Measurements from ENCODE around the gene ZFC3H1. TPM values are rescaled to one million over a fixed set of nuclear protein-coding genes. Genes with fewer than 3 reads are reported as not detected.

The ZFC3H1 gene
- total and polyA plus RNA-seq, 2 of the 8 experiments (the other 6 are each of a cell fraction or from before 2014, with no cell fraction given): 20.0 to 32.4 TPM

DNA sequence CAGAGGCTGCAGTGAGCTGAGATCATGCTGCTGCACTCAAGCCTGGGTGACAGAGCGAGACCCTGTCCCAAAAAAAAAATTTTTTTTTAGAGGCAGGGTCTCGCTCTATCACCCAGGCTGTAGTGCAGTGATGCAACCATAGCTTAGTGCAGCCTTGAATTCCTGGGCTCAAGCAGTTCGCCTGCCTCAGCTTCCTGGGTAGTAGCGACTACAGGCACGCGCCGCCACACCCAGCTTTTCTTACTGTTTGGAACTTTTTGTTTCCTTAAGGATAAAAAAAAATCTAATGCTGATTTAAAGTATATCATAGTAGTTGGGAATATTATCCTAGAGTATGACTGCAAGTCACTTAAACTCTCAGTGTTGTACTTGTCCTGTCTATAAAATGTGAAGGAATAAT, 29.5 kb upstream of the ZFC3H1 start:
- no peaks in the 10 kb centered on the region for H3K4me1 ChIP-seq (replicated peaks in 1 of 4; ENCODE audit: control insufficient read depth in 3 of 4, insufficient read depth in 4 of 4, low read length in 3 of 4)
- H3K36me3 ChIP-seq (ENCODE audit: control insufficient read depth in 2 of 4, insufficient read depth in 4 of 4, low read length in 3 of 4): peaks cover 0 to 9% (median 1%) of the 10 kb centered on the region in 4 experiments; a peak in 2 of 8 replicates
- H3K27ac ChIP-seq (ENCODE audit: low read depth, low read length): no peak overlapping the region
- H4K5ac ChIP-seq (ENCODE audit: insufficient read length, low read depth, low read length): no peak overlapping the region
- DNase-seq (ENCODE audit: low read depth in 1 of 2, low spot score in 2 of 2): no peak
- CTCF ChIA-PET (ENCODE audit: partially characterized antibody): interaction anchor here (0.8 to 1.3 kb wide), 2 partner anchors 15 to 54 kb away, joined by 3 read pairs; no protein-coding TSS in a partner anchor
- 89% methylated on average over 7 of the region's 7 CpGs; no CpG with 5 or more reads in 1 of the 2 experiments for WGBS, 2 experiments (ENCODE audit: extremely low coverage in 1 of 2, insufficient coverage in 1 of 2, insufficient read length in 1 of 2, insufficient replicate concordance in 2 of 2, low coverage in 1 of 2, low lambda C conversion rate in 2 of 2, missing lambda C conversion rate in 1 of 2)
- no peak overlapping the region for H2BK5ac ChIP-seq (ENCODE audit: low read depth, low read length)
- no peak overlapping the region for H2AK5ac ChIP-seq (ENCODE audit: low read depth, low read length)
- H3K9me3 ChIP-seq (ENCODE audit: insufficient read depth in 2 of 2, low read depth in 1 of 2, low read length in 1 of 2): no peaks in the 10 kb centered on the region
- H3K56ac ChIP-seq (replicated peaks; ENCODE audit: insufficient read length, low read depth, low read length): no peak overlapping the region
- H3K79me1 ChIP-seq (ENCODE audit: low read depth, low read length): no peaks in the 10 kb centered on the region
- no peak overlapping the region for H2BK120ac ChIP-seq (replicated peaks; ENCODE audit: low read depth, low read length)
- no peak overlapping the region for H3K4me3 ChIP-seq (ENCODE audit: extremely low read depth in 1 of 4, insufficient read depth in 2 of 4, low read depth in 3 of 4, low read length in 4 of 4)
- H4K91ac ChIP-seq (replicated peaks; ENCODE audit: insufficient read length, low read length): no peak overlapping the region
- no peak overlapping the region for H2AFZ ChIP-seq (ENCODE audit: low read length)
- H3K14ac ChIP-seq (ENCODE audit: insufficient read length): no peak overlapping the region
- no peak overlapping the region for H2BK15ac ChIP-seq (ENCODE audit: low read length)
- no peak overlapping the region for H3K23ac ChIP-seq (ENCODE audit: insufficient read length)
- no peaks in the 10 kb centered on the region for H3K23me2 ChIP-seq (ENCODE audit: low read depth, low read length)
- POLR2A ChIA-PET (ENCODE audit: partially characterized antibody): no interaction called here
- no peak overlapping the region for H3K4ac ChIP-seq (replicated peaks; ENCODE audit: insufficient read length, low read depth, low read length)
- H2BK20ac ChIP-seq (ENCODE audit: low read length): no peak overlapping the region
- no peaks in the 10 kb centered on the region for H3K27me3 ChIP-seq (replicated peaks in 1 of 4; ENCODE audit: control insufficient read depth in 3 of 4, extremely low read depth in 1 of 4, insufficient read depth in 3 of 4, low read length in 3 of 4)
- H4K20me1 ChIP-seq (replicated peaks in 1 of 2; ENCODE audit: control insufficient read depth in 1 of 2, insufficient read depth in 2 of 2, low read length in 2 of 2): peaks cover 0 to 2% of the 10 kb centered on the region in 2 experiments
- H3K9ac ChIP-seq (replicated peaks in 1 of 4; ENCODE audit: extremely low read depth in 1 of 4, low read depth in 3 of 4, low read length in 3 of 4): no peak overlapping the region
- H3K4me2 ChIP-seq (ENCODE audit: insufficient read depth in 1 of 2, low read depth in 2 of 2, low read length in 2 of 2): no peak overlapping the region
- H2BK12ac ChIP-seq (ENCODE audit: low read depth, low read length): no peak overlapping the region
- H4K8ac ChIP-seq (ENCODE audit: extremely low read depth, insufficient read depth, low read length): no peak overlapping the region
- H3K18ac ChIP-seq (ENCODE audit: extremely low read depth, low read length): no peak overlapping the region
- H3K79me2 ChIP-seq (ENCODE audit: control insufficient read depth in 1 of 2, insufficient read depth in 2 of 2, low read length in 2 of 2): no peaks in the 10 kb centered on the region
- FAIRE-seq: no peak
- no peak for TF ChIP-seq SP2 (IDR thresholded peaks at IDR 0.05; ENCODE audit: low read length)
- no peak for TF ChIP-seq TEAD4 (IDR thresholded peaks at IDR 0.05; ENCODE audit: low read depth, low read length)
- TF ChIP-seq GTF2F1 (IDR thresholded peaks at IDR 0.05; ENCODE audit: borderline replicate concordance, low read depth, low read length): no peak
- no peak for TF ChIP-seq RXRA (IDR thresholded peaks at IDR 0.05; ENCODE audit: insufficient read depth, low read depth, low read length)
- no peak for TF ChIP-seq NRF1 (IDR thresholded peaks at IDR 0.05; ENCODE audit: low read depth, low read length)
- TF ChIP-seq RAD21 (IDR thresholded peaks at IDR 0.05 in 1 of 2, conservative IDR thresholded peaks at IDR 0.05 in 1 of 2; ENCODE audit: low read depth in 2 of 2, low read length in 2 of 2): no peak
- no peak for TF ChIP-seq ZNF274 (IDR thresholded peaks at IDR 0.05; ENCODE audit: borderline replicate concordance, extremely low read depth, low read length)
- TF ChIP-seq ASH2L (IDR thresholded peaks at IDR 0.05; ENCODE audit: low read length): no peak
- no peak for TF ChIP-seq TCF12 (IDR thresholded peaks at IDR 0.05; ENCODE audit: low read depth, low read length)
- TF ChIP-seq SUZ12 (IDR thresholded peaks at IDR 0.05; ENCODE audit: low read length): no peak
- TF ChIP-seq KDM1A (IDR thresholded peaks at IDR 0.05; ENCODE audit: borderline replicate concordance, low read length): no peak
- no peak for TF ChIP-seq JUN (IDR thresholded peaks at IDR 0.05; ENCODE audit: low read depth, low read length)
- TF ChIP-seq, protein P1, sequence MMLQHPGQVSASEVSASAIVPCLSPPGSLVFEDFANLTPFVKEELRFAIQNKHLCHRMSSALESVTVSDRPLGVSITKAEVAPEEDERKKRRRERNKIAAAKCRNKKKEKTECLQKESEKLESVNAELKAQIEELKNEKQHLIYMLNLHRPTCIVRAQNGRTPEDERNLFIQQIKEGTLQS (IDR thresholded peaks at IDR 0.05; ENCODE audit: insufficient read depth, low read depth, low read length): no peak
- no peak for TF ChIP-seq CBX5 (IDR thresholded peaks at IDR 0.05; ENCODE audit: low read depth, low read length)

Data from H1 (cell line).